ENCODE measurements around the gene IFT80.

GRCh38 chr3:160368804-160369203, 30.2 kb downstream of the IFT80 start:
- TF ChIP-seq CTCF (conservative IDR thresholded peaks at IDR 0.05; ENCODE audit: low read depth, low read length) (no peak), EZH2phosphoT487 (IDR thresholded peaks at IDR 0.05; ENCODE audit: borderline replicate concordance, low read length) (no peak), EZH2 (IDR thresholded peaks at IDR 0.05; ENCODE audit: low read length, unreplicated experiment) (no peak)

All from PC-3 (cell line).